ENCODE data around the gene FOXE1.

- TF ChIP-seq TAF1 (conservative IDR thresholded peaks at IDR 0.05) (no peak), HNF4A (conservative IDR thresholded peaks at IDR 0.05) (no peak), EGR1 (IDR thresholded peaks at IDR 0.05; ENCODE audit: low read depth in 2 of 2) (no peak), SP1 (IDR thresholded peaks at IDR 0.05) (no peak), REST (IDR thresholded peaks at IDR 0.05) (no peak), JUND (IDR thresholded peaks at IDR 0.05) (no peak), YY1 (IDR thresholded peaks at IDR 0.05) (no peak), FOXA2 (IDR thresholded peaks at IDR 0.05) (no peak), RXRA (IDR thresholded peaks at IDR 0.05) (no peak), RAD21 (IDR thresholded peaks at IDR 0.05) (no peak)
- TF ChIP-seq, protein P1, sequence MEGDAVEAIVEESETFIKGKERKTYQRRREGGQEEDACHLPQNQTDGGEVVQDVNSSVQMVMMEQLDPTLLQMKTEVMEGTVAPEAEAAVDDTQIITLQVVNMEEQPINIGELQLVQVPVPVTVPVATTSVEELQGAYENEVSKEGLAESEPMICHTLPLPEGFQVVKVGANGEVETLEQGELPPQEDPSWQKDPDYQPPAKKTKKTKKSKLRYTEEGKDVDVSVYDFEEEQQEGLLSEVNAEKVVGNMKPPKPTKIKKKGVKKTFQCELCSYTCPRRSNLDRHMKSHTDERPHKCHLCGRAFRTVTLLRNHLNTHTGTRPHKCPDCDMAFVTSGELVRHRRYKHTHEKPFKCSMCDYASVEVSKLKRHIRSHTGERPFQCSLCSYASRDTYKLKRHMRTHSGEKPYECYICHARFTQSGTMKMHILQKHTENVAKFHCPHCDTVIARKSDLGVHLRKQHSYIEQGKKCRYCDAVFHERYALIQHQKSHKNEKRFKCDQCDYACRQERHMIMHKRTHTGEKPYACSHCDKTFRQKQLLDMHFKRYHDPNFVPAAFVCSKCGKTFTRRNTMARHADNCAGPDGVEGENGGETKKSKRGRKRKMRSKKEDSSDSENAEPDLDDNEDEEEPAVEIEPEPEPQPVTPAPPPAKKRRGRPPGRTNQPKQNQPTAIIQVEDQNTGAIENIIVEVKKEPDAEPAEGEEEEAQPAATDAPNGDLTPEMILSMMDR (IDR thresholded peaks at IDR 0.05; ENCODE audit: low read depth, low read length, missing input control): no peak
- TF ChIP-seq, protein P2, sequence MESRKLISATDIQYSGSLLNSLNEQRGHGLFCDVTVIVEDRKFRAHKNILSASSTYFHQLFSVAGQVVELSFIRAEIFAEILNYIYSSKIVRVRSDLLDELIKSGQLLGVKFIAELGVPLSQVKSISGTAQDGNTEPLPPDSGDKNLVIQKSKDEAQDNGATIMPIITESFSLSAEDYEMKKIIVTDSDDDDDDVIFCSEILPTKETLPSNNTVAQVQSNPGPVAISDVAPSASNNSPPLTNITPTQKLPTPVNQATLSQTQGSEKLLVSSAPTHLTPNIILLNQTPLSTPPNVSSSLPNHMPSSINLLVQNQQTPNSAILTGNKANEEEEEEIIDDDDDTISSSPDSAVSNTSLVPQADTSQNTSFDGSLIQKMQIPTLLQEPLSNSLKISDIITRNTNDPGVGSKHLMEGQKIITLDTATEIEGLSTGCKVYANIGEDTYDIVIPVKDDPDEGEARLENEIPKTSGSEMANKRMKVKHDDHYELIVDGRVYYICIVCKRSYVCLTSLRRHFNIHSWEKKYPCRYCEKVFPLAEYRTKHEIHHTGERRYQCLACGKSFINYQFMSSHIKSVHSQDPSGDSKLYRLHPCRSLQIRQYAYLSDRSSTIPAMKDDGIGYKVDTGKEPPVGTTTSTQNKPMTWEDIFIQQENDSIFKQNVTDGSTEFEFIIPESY (IDR thresholded peaks at IDR 0.05): no peak
Measured at GRCh38 chr9:97857606-97858392, 4.8 kb downstream of the FOXE1 start.

Measured in liver (tissue), 3 donors.